ENCODE results near the gene FOXP1.

DNA sequence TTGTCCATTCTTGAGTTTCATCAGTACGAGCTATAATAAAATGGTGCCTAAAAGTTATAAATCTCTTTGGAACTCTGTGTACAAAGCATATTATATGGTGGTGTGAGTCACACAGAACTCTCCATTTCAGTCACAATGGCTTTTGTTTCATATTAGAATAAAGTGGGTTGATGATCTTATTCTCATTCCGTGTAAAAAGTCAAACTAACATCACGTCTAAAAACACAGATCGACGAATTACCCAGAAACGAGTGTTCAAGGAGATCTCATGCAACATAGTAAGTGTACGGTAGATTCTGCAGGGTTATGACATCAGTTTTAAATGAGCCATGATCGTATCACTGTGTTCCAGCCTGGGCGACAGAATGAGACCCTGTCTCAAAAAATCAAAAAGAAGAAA, 122.4 kb downstream of the FOXP1 start:
- TF ChIP-seq, protein P1, sequence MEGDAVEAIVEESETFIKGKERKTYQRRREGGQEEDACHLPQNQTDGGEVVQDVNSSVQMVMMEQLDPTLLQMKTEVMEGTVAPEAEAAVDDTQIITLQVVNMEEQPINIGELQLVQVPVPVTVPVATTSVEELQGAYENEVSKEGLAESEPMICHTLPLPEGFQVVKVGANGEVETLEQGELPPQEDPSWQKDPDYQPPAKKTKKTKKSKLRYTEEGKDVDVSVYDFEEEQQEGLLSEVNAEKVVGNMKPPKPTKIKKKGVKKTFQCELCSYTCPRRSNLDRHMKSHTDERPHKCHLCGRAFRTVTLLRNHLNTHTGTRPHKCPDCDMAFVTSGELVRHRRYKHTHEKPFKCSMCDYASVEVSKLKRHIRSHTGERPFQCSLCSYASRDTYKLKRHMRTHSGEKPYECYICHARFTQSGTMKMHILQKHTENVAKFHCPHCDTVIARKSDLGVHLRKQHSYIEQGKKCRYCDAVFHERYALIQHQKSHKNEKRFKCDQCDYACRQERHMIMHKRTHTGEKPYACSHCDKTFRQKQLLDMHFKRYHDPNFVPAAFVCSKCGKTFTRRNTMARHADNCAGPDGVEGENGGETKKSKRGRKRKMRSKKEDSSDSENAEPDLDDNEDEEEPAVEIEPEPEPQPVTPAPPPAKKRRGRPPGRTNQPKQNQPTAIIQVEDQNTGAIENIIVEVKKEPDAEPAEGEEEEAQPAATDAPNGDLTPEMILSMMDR (IDR thresholded peaks at IDR 0.05) = no peak
- TF ChIP-seq POLR2A (IDR thresholded peaks at IDR 0.05) = no peak
